Brain microvascular endothelial cell (primary cell): Measurements from ENCODE around the gene ABCC3.

Experiments
- DNase-seq: peaks from one replicate; pipeline ENCODE4 v3.0.0-alpha.2; 2020
- H3K27ac ChIP-seq: fragments of 250-450 bp; sonication (Bioruptor Pico); 2 replicates; pipeline ENCODE4 v1.5.1; 2020; ENCODE audit warnings: mild to moderate bottlenecking, moderate library complexity
- H3K27me3 ChIP-seq: fragments of 250-450 bp; sonication (Bioruptor Pico); replicated peaks from 2 replicates; pipeline ENCODE4 v1.5.1; 2020; ENCODE audit warnings: mild to moderate bottlenecking
- H3K36me3 ChIP-seq: fragments of 250-450 bp; sonication (Bioruptor Pico); replicated peaks from 2 replicates; pipeline ENCODE4 v1.5.1; 2020; ENCODE audit warnings: mild to moderate bottlenecking
- H3K4me3 ChIP-seq: 2 replicates; pipeline ENCODE4 v1.5.1; 2011; ENCODE audit warnings: low read depth, mild to moderate bottlenecking, control low read depth, low read length, moderate library complexity
- in situ Hi-C: cut with HindIII; loops from 2 replicates; pipeline ENCODE4 v1.10.0; 2017; ENCODE audit warnings: low sequenced_read_pairs, low pct_ligation_motif_present
- TF ChIP-seq, protein P1 (sequence below): IDR thresholded peaks from 2 replicates; pipeline ENCODE4 v1.5.1; 2011; ENCODE audit warnings: low read depth, mild to moderate bottlenecking, moderate library complexity, low read length, control low read depth, inconsistent platforms; ENCODE audit errors: missing control alignments

The ABCC3 gene

DNA sequence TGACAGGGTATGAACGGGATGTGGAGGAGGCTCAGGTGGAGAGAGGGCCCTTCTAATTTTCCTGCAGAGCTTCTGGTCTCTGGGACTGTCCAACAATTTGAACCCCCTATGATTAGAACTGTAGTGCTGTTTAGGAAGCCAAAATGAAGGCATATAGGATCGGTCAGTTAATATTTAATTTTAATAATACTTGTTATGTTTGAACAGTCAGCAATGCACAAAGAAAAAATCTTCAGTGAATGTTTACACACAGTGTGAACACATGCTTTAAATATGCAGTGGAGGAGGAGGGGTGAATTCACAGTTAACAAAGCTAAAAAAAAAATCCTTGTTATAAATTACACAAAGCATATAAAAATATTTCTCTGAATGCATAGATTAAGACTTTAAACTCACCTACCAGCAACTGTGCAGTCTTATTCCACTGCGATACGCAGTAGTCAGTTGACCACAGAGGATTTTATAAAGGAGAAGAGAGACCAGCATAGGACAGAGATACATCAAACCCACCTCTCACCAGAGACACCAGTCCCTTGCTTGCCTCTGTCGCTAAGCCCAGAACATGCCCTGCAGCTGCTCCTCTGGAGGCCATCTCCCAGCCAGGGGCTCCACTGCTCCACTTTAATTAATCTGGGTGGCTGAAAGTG, 58.5 kb downstream of the ABCC3 start:
- Histone ChIP-seq H3K27me3 (no peaks in the 10 kb centered on the region), H3K36me3 (peaks cover 23% of the 10 kb centered on the region), H3K27ac (no peak overlapping the region), H3K4me3 (no peak overlapping the region)
- DNase-seq, result no peak
- TF ChIP-seq, protein P1, sequence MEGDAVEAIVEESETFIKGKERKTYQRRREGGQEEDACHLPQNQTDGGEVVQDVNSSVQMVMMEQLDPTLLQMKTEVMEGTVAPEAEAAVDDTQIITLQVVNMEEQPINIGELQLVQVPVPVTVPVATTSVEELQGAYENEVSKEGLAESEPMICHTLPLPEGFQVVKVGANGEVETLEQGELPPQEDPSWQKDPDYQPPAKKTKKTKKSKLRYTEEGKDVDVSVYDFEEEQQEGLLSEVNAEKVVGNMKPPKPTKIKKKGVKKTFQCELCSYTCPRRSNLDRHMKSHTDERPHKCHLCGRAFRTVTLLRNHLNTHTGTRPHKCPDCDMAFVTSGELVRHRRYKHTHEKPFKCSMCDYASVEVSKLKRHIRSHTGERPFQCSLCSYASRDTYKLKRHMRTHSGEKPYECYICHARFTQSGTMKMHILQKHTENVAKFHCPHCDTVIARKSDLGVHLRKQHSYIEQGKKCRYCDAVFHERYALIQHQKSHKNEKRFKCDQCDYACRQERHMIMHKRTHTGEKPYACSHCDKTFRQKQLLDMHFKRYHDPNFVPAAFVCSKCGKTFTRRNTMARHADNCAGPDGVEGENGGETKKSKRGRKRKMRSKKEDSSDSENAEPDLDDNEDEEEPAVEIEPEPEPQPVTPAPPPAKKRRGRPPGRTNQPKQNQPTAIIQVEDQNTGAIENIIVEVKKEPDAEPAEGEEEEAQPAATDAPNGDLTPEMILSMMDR, result no peak
- in situ Hi-C loops, result loop anchor here (25.0 kb wide), 1 partner anchor 131 kb away; the partner anchor contains the start of gene CACNA1G

DNA sequence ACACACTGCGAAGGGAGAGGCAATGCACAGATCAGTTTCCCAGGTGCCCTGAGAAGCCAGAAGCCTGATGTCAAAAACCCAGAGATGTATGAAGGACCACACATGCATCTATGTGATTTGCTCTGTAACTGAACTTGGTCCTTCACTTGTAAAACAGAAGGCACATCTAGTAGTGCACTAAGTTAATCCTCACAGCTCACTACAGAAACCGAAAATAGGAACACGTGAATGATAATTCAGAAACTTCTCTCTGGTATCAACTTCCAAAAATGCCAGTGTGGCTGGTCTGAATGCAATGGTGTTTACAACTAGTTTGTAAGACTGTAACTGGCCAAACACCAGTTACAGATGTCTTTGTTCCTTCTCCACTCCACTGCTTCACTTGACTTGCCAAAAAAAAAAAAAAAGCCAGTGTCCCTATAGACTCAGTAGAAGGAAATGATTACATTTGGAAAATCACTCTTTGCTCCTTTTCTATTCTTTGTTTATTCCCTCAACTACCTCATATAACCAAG, 61.7 kb downstream of the ABCC3 start:
- no peaks in the 10 kb centered on the region for H3K27me3 ChIP-seq
- in situ Hi-C loops, result loop anchor here (25.0 kb wide), 1 partner anchor 134 kb away; the partner anchor contains the start of gene CACNA1G
- DNase-seq, result no peak
- no peak overlapping the region for H3K27ac ChIP-seq
- TF ChIP-seq, protein P1, result no peak
- H3K36me3 ChIP-seq, result peaks cover 39% of the 10 kb centered on the region
- H3K4me3 ChIP-seq, result no peak overlapping the region

DNA sequence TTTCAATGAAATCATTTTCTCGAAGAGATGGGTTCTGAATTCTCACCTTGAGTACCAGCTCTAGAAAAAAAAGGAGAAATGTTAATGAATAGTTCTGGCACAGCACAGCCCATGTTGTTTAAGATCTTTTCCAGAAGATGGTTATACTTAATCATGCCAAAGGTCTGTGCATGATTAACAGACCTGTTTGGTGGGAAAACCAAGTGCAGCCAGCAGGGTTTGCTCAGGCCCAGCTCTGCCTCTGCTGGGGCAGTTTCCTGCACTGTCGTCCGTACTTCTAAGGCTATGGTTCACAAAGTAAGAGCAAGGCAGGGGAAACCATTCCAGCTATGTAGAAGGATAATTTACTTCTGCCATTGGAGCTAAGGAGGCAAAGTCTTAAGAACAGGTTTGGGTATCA, 62.4 kb downstream of the ABCC3 start:
- TF ChIP-seq, protein P1, result no peak
- DNase-seq, result no peak
- H3K27ac ChIP-seq, result no peak overlapping the region

DNA sequence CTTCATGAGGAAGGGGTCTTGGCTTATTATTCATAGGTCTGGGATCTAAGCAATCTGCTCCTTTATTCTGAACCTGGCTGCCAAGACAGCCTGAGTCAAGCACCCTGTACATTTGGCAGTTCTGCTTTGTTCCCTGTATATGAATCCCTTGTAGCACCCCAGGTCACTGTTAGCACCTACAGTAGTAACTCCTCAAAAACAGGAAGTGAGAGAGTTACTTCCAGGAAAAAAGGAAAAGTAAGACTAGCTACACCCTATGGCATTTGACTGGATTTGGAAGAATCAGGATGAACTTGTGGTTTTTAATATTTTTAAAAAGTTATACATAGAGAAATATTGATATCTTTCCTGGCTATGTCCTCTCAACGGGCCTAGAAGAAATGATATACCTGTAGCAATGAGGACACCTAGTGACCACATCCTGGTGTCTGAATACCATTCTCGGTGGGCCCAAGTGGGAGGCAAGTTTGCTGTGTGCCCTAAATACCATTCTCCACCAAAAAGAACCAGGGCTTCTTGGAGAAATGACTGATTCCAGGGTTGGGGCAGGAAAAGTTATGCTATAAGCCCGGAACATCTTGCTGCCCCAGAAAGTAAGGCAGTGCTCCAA, 63.1 kb downstream of the ABCC3 start:
- in situ Hi-C loops, result loop anchor here (25.0 kb wide), 1 partner anchor 135 kb away; the partner anchor contains the start of gene CACNA1G
- H3K36me3 ChIP-seq, result peaks cover 39% of the 10 kb centered on the region
- DNase-seq, result no peak

More for the DNA sequence above, 62.4 kb downstream of the ABCC3 start:
- H3K4me3 ChIP-seq, result no peak overlapping the region
- in situ Hi-C loops, result loop anchor here (25.0 kb wide), 1 partner anchor 135 kb away; the partner anchor contains the start of gene CACNA1G
- H3K36me3 ChIP-seq, result peaks cover 39% of the 10 kb centered on the region
- no peaks in the 10 kb centered on the region for H3K27me3 ChIP-seq

DNA sequence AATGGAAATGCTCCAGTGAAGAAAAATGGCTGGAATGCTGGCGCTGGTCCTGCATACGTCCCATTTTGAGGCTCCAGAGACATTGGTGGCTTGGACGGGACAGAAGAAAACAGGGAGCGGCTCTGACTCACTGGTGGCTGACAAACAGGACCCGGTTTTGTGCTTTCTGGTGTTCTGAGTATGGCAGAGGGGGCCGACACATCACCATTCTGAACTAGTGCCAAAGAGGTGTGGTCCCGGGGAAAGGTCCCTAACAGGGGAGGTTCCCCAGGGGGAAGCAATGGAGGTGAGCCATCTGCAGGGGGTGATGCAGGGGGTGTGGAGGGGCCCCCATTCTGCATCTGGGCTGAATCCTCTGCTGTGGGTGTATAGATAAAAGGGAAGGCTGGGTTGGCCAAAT, 64.7 kb downstream of the ABCC3 start:
- no peak for DNase-seq
- Histone ChIP-seq H3K27me3 (no peaks in the 10 kb centered on the region), H3K4me3 (no peak overlapping the region), H3K36me3 (peaks cover 39% of the 10 kb centered on the region), H3K27ac (no peak overlapping the region)
- TF ChIP-seq, protein P1, result no peak
- in situ Hi-C loops, result loop anchor here (25.0 kb wide), 1 partner anchor 137 kb away; the partner anchor contains the start of gene CACNA1G

More for the DNA sequence above, 63.1 kb downstream of the ABCC3 start:
- H3K27me3 ChIP-seq, result no peaks in the 10 kb centered on the region
- no peak overlapping the region for H3K27ac ChIP-seq
- no peak overlapping the region for H3K4me3 ChIP-seq
- TF ChIP-seq, protein P1, result no peak
